Prostate gland (tissue), 2 donors: ENCODE measurements around the gene NXN.

Experiments used
- POLR2A ChIP-seq: fragments of 450-650 bp; IDR thresholded peaks from one replicate; pipeline ENCODE4 v1.6.1; 2016; ENCODE audit warnings: antibody characterized with exemption, mild to moderate bottlenecking
- POLR2AphosphoS5 ChIP-seq: sonication (generic); formaldehyde crosslinking; IDR thresholded peaks from one replicate; pipeline ENCODE4 v1.6.1; 2017; ENCODE audit warnings: antibody characterized with exemption
- TF ChIP-seq, protein P1 (sequence below), 4 experiments: fragments of 200-600 bp in 2 of 4; fragments of 450-650 bp in 2 of 4; sonication (generic) in 2 of 4; IDR thresholded peaks; 1 replicate in 3 of 4; 2 replicates in 1 of 4; pipeline ENCODE4 v1.5.1; 2016 to 2019; ENCODE audit warnings: antibody characterized with exemption in 4 of 4, mild to moderate bottlenecking in 2 of 4, moderate library complexity in 2 of 4

DNA sequence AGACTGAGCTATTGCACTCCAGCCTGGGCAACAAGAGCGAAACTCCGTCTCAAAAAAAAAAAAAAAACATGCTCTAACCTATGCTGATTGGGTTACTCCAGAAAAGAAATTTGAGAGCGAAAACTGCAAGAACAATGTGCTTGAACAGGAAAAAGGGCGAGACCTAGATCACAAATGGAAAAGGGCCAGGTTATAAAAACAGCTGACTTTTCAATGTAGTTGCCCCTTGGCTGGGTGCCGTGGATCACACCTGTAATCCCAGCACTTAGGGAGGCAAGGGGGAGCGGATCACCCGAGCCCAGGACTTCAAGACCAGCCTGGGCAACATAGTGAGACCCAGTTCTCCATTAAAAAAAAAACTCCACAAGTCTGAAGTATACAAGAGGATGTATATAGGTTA lies 148.6 kb downstream of the NXN start:
- TF ChIP-seq, protein P1, sequence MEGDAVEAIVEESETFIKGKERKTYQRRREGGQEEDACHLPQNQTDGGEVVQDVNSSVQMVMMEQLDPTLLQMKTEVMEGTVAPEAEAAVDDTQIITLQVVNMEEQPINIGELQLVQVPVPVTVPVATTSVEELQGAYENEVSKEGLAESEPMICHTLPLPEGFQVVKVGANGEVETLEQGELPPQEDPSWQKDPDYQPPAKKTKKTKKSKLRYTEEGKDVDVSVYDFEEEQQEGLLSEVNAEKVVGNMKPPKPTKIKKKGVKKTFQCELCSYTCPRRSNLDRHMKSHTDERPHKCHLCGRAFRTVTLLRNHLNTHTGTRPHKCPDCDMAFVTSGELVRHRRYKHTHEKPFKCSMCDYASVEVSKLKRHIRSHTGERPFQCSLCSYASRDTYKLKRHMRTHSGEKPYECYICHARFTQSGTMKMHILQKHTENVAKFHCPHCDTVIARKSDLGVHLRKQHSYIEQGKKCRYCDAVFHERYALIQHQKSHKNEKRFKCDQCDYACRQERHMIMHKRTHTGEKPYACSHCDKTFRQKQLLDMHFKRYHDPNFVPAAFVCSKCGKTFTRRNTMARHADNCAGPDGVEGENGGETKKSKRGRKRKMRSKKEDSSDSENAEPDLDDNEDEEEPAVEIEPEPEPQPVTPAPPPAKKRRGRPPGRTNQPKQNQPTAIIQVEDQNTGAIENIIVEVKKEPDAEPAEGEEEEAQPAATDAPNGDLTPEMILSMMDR (IDR thresholded peaks at IDR 0.05): no peak
- TF ChIP-seq POLR2AphosphoS5 (no peak), POLR2A (no peak)
